Natural killer cell treated with Interleukin-12 subunit alpha and Interleukin-12 subunit beta and Interleukin-15 and Interleukin-18, amount 100 ng/mL, for 72 hours (primary cell): ENCODE results near the gene MACF1. TPM values are rescaled to one million over a fixed set of nuclear protein-coding genes. Genes with fewer than 3 reads are reported as not detected.
"Not testable (repeated sequence)": the region's sequence is repeated elsewhere in the genome, so short reads cannot be mapped to it uniquely, and the experiment has no call there.

Experiments used
- ATAC-seq, 2 donors: fragments of 150-1000 bp; cut with Tn5 transposase in 1 of 2; sonication (Bioruptor Pico), chemical (Tn5 transposase) in 1 of 2; 2 replicates each; pipeline ENCODE4 v1.10.0; 2021
- DNase-seq: peaks from one replicate; pipeline ENCODE4 v3.0.0; 2022; ENCODE audit warnings: low spot score
- H3K27ac Mint-ChIP-seq, 2 donors: 1 replicate in 1 of 2; 2 replicates in 1 of 2; pipeline ENCODE4 v1.8.0; 2022; ENCODE audit warnings: mixed read lengths in 2 of 2, mild to moderate bottlenecking in 1 of 2, moderate library complexity in 1 of 2
- H3K27me3 Mint-ChIP-seq, 2 donors: 1 replicate in 1 of 2; 2 replicates in 1 of 2; pipeline ENCODE4 v1.8.0; 2022; ENCODE audit warnings: mixed read lengths in 2 of 2
- H3K36me3 Mint-ChIP-seq: one replicate; pipeline ENCODE4 v1.8.0; 2022; ENCODE audit warnings: mixed read lengths
- H3K4me1 Mint-ChIP-seq, 2 donors: 1 replicate in 1 of 2; 2 replicates in 1 of 2; pipeline ENCODE4 v1.8.0; 2022; ENCODE audit warnings: low read depth in 2 of 2, mixed read lengths in 2 of 2, mild to moderate bottlenecking in 1 of 2
- H3K4me3 Mint-ChIP-seq: one replicate; pipeline ENCODE4 v1.8.0; 2022; ENCODE audit warnings: mixed read lengths
- H3K9me3 Mint-ChIP-seq: 2 replicates; pipeline ENCODE4 v1.8.0; 2022; ENCODE audit warnings: mixed read lengths
- total RNA-seq, 2 donors: library from RNA; stranded (reverse); gene quantifications; one replicate each; pipeline ENCODE4 v1.2.3, GENCODE V29; 2022

The MACF1 gene
- total RNA-seq, 2 donors from 2014 or later: 370 to 514 TPM

GRCh38 chr1:39440856-39441255 is 236.4 kb downstream of the MACF1 start:
- peaks cover 0 to 2% of the 10 kb centered on the region in 2 donors for H3K4me1 Mint-ChIP-seq
- H3K9me3 Mint-ChIP-seq: no peaks in the 10 kb centered on the region
- ATAC-seq (no peak), DNase-seq (no peak)
- no peaks in the 10 kb centered on the region for H3K27me3 Mint-ChIP-seq
- no peak overlapping the region for H3K4me3 Mint-ChIP-seq
- H3K36me3 Mint-ChIP-seq: peaks cover 62% of the 10 kb centered on the region
- H3K27ac Mint-ChIP-seq: no peak overlapping the region

DNA sequence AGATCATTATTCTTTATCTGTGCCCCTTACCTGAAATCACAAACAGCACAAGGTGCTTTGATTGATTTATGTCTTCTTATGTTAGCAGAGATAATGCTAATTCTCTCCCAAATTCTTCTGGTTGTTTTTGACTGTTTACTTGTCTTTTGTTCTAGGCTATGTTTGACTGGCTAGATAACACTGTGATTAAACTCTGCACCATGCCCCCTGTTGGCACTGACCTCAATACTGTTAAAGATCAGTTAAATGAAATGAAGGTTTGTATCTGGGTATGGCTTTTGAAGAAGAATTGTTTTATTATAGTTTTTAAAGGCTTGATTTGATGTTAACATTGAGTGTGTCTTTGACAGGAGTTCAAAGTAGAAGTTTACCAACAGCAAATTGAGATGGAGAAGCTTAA is 237.3 kb downstream of the MACF1 start:
- H3K27ac Mint-ChIP-seq: no peak overlapping the region
- H3K4me3 Mint-ChIP-seq: no peak overlapping the region
- no peak for ATAC-seq

DNA sequence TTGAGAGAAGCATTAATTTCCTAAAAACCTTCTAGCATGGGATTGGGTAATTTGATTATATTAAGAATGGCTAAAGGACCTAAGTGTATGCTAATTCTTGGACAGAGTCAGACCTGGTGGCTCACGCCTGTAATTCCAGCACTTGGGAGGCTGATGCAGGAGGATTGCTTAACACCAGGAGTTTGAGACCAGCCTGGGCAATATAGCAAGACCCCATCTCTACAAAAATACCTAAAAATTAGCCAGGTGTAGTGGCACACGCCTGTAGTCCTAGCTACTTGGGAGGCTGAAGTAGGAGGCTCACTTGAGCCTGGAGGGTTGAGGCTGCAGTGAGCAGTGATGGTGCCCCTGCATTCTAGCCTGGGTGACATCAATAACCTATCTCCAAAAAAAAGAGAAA is 241.1 kb downstream of the MACF1 start:
- Mint-ChIP-seq H3K27ac (no peak overlapping the region), H3K4me3 (no peak overlapping the region), H3K9me3 (no peaks in the 10 kb centered on the region), H3K27me3 (no peaks in the 10 kb centered on the region), H3K4me1 (peaks cover 0 to 2% of the 10 kb centered on the region in 2 donors), H3K36me3 (peaks cover 51% of the 10 kb centered on the region)
- ATAC-seq (no peak), DNase-seq (no peak)

More for the DNA sequence above, 237.3 kb downstream of the MACF1 start:
- Mint-ChIP-seq H3K36me3 (peaks cover 53% of the 10 kb centered on the region), H3K27me3 (no peaks in the 10 kb centered on the region), H3K4me1 (peaks cover 0 to 2% of the 10 kb centered on the region in 2 donors), H3K9me3 (no peaks in the 10 kb centered on the region)
- DNase-seq: no peak

GRCh38 chr1:39446986-39447567 is 242.6 kb downstream of the MACF1 start:
- peak overlapping the region in 1 of 2 donors; percentile 8 for H3K27ac Mint-ChIP-seq
- ATAC-seq (no peak), DNase-seq (no peak)
- H3K4me1 Mint-ChIP-seq: peaks cover 0 to 2% of the 10 kb centered on the region in 2 donors
- H3K36me3 Mint-ChIP-seq: peaks cover 50% of the 10 kb centered on the region
- no peaks in the 10 kb centered on the region for H3K27me3 Mint-ChIP-seq
- no peak overlapping the region for H3K4me3 Mint-ChIP-seq
- no peaks in the 10 kb centered on the region for H3K9me3 Mint-ChIP-seq

DNA sequence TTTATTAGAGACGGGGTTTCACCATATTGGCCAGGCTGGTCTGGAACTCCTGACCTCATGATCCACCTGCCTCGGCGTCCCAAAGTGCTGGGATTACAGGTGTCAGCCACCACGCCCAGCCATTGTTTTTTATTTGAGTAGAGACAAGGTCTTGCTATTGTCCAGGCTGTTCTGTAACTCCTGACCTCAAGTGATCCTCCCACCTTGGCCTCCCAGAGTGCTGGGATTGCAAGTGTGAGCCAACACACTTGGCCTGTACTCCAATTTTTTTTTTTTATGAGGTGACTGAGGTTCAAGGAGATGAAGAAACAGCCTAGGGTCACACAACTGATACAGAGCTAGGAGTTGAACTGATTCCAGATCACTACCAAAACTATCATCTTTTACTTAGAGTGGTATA is 245.5 kb downstream of the MACF1 start:
- not testable (repeated sequence) for H3K4me1 Mint-ChIP-seq, H3K4me3 Mint-ChIP-seq, DNase-seq, H3K27ac Mint-ChIP-seq, H3K9me3 Mint-ChIP-seq, H3K27me3 Mint-ChIP-seq, ATAC-seq
- peaks cover 35% of the 10 kb centered on the region for H3K36me3 Mint-ChIP-seq

DNA sequence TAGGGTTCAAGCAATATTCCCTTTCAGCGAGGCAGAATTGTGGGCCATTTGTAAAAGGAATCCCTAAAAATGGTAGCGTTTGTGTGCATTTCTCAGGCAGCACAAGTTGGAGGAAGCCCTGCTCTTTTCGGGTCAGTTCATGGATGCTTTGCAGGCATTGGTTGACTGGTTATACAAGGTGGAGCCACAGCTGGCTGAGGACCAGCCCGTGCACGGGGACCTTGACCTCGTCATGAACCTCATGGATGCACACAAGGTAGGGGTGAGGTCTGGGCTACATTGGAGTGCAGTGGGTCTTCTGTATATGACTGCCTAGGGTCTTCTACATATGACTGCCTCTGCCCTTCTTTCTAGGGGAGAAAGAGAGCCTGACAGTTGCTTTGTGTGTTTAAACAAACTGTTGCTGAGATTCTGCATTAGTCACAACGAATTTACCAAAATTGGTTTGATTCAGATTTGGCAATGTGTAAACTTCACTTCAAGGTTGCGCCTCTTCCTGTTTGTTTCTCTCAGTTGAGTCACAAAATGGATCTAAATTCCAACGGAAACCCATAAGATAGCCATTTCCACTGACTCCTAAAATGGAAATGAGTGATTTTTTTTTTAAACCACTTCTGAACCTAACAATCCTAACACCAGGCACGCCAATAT is 246.6 kb downstream of the MACF1 start:
- H3K36me3 Mint-ChIP-seq: peaks cover 31% of the 10 kb centered on the region
- no peaks in the 10 kb centered on the region for H3K9me3 Mint-ChIP-seq
- no peak overlapping the region for H3K4me3 Mint-ChIP-seq
- ATAC-seq: no peak
- no peaks in the 10 kb centered on the region for H3K27me3 Mint-ChIP-seq
- peaks cover 0 to 2% of the 10 kb centered on the region in 2 donors for H3K4me1 Mint-ChIP-seq
- no peak for DNase-seq
- peak overlapping the region in 1 of 2 donors; percentile 80 for H3K27ac Mint-ChIP-seq

- Mint-ChIP-seq H3K27me3 (no peaks in the 10 kb centered on the region), H3K9me3 (no peaks in the 10 kb centered on the region), H3K27ac (peak overlapping the region in 1 of 2 donors; percentile 80), H3K36me3 (peaks cover 39% of the 10 kb centered on the region), H3K4me3 (no peak overlapping the region), H3K4me1 (peaks cover 0 to 7% of the 10 kb centered on the region in 2 donors)
- DNase-seq: no peak
- no peak for ATAC-seq
Observed at GRCh38 chr1:39452081-39452480, 247.6 kb downstream of the MACF1 start.

DNA sequence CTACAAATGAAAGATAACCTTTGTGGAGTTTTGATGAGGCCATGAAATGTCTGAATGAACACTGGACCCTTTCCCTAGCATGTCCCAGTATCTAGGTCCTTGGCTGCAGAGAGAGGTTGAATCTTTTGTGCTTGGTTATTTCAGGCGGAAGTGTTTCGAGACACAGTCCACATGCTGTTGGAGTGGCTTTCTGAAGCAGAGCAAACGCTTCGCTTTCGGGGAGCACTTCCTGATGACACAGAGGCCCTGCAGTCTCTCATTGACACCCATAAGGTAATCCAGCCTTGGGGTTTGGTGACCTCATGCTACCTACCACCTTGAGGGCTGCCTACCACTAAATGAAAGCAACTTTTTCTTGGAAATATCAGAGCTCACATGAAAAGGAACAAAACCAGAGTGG is 248.0 kb downstream of the MACF1 start:
- no peak for ATAC-seq
- H3K36me3 Mint-ChIP-seq: peaks cover 39% of the 10 kb centered on the region
- no peak for DNase-seq
- peaks cover 0 to 8% of the 10 kb centered on the region in 2 donors for H3K4me1 Mint-ChIP-seq
- no peak overlapping the region for H3K27ac Mint-ChIP-seq
- H3K4me3 Mint-ChIP-seq: no peak overlapping the region
- H3K9me3 Mint-ChIP-seq: no peaks in the 10 kb centered on the region
- no peaks in the 10 kb centered on the region for H3K27me3 Mint-ChIP-seq

DNA sequence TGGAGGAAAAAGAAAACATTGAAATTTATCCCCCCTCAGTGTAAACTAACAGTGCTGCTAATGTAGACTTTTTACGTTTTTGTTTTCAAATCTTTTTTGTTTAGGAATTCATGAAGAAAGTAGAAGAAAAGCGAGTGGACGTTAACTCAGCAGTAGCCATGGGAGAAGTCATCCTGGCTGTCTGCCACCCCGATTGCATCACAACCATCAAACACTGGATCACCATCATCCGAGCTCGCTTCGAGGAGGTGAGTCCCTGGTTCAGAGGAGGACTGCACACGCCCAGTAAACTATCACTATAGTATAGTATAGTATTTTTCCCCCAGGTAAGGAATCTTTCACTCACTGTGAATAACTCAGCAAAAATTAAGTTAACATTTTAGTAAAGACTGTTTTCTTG is 249.1 kb downstream of the MACF1 start:
- H3K27ac Mint-ChIP-seq: no peak overlapping the region
- DNase-seq: no peak
- no peak overlapping the region for H3K4me3 Mint-ChIP-seq
- no peaks in the 10 kb centered on the region for H3K27me3 Mint-ChIP-seq
- peaks cover 0 to 8% of the 10 kb centered on the region in 2 donors for H3K4me1 Mint-ChIP-seq
- H3K9me3 Mint-ChIP-seq: no peaks in the 10 kb centered on the region
- no peak for ATAC-seq
- peaks cover 39% of the 10 kb centered on the region for H3K36me3 Mint-ChIP-seq

DNA sequence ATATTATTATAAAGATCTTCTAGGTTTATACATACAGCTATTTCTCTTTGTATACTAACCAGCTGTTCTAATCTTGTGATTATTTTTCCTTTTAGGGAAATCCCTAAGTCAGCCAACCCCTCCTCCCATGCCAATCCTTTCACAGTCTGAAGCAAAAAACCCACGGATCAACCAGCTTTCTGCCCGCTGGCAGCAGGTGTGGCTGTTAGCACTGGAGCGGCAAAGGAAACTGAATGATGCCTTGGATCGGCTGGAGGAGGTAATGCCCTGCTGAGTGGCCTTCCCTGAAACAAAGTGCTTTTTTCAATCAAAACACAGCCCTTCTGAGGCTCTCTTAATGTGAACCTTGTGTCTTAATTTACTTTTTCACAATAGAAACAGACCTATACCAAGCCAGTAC is 254.5 kb downstream of the MACF1 start:
- H3K4me1 Mint-ChIP-seq: peaks cover 0 to 6% of the 10 kb centered on the region in 2 donors
- ATAC-seq (no peak), DNase-seq (no peak)
- no peaks in the 10 kb centered on the region for H3K9me3 Mint-ChIP-seq
- no peaks in the 10 kb centered on the region for H3K27me3 Mint-ChIP-seq
- H3K4me3 Mint-ChIP-seq: no peak overlapping the region
- peaks cover 49% of the 10 kb centered on the region for H3K36me3 Mint-ChIP-seq
- no peak overlapping the region for H3K27ac Mint-ChIP-seq

DNA sequence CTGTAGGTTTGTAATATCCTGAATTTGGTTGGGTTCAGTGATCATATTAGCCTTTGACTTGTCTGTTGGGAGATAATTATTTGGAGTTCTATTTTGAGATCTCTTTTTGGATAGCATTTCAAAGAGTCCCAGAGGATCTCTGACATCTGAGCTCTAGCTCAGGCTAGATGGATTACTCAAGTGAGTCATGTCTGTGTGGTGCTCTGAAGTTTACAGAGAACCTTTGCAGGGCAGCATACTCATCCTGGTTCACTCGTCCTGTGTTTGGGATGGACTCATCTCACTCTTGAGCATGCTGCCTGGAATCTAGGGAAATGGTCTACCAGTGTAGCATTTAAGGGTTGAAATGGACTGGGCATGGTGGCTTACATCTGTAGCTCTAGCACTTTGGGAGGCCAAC is 257.6 kb downstream of the MACF1 start:
- peak overlapping the region in 1 of 2 donors; percentile 49 for H3K27ac Mint-ChIP-seq
- no peak overlapping the region for H3K4me3 Mint-ChIP-seq
- DNase-seq (no peak), ATAC-seq (no peak)
- H3K27me3 Mint-ChIP-seq: no peaks in the 10 kb centered on the region
- peaks cover 45% of the 10 kb centered on the region for H3K36me3 Mint-ChIP-seq
- no peaks in the 10 kb centered on the region for H3K9me3 Mint-ChIP-seq
- peaks cover 0 to 1% of the 10 kb centered on the region in 2 donors for H3K4me1 Mint-ChIP-seq

- DNase-seq (no peak), ATAC-seq (no peak)
- Mint-ChIP-seq H3K27ac (no peak overlapping the region), H3K4me1 (peaks cover 3 to 4% of the 10 kb centered on the region in 2 donors), H3K27me3 (no peaks in the 10 kb centered on the region), H3K4me3 (no peak overlapping the region), H3K9me3 (no peaks in the 10 kb centered on the region), H3K36me3 (peaks cover 29% of the 10 kb centered on the region)
Observed at GRCh38 chr1:39466413-39467107, 262.1 kb downstream of the MACF1 start.

DNA sequence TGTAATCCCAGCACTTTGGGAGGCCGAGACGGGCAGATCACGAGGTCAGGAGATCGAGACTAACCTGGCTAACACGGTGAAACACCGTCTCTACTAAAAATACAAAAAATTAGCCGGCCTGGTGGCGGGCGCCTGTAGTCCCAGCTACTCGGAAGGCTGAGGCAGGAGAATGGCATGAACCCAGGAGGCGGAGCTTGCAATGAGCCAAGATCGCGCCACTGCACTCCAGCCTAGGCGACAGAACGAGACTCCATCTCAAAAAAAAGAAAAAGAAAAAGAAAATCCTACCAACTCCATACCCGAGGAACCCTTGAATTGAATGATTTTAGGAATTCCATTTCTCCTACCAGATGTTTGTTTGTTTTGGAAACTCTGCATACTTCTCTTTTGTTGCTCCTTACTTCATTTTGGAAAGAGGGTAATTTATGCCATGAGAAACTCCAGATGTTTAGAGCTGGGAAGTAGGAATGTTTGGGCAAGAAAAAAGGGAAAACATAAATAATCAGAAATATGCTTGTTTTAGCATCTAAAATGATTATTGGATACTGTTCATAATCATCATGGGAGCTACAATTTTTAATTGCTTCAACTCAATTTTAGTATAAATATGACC is 262.7 kb downstream of the MACF1 start:
- not testable (repeated sequence) for H3K4me3 Mint-ChIP-seq, H3K4me1 Mint-ChIP-seq, H3K27me3 Mint-ChIP-seq, H3K9me3 Mint-ChIP-seq, DNase-seq, ATAC-seq, H3K27ac Mint-ChIP-seq
- peaks cover 22% of the 10 kb centered on the region for H3K36me3 Mint-ChIP-seq

DNA sequence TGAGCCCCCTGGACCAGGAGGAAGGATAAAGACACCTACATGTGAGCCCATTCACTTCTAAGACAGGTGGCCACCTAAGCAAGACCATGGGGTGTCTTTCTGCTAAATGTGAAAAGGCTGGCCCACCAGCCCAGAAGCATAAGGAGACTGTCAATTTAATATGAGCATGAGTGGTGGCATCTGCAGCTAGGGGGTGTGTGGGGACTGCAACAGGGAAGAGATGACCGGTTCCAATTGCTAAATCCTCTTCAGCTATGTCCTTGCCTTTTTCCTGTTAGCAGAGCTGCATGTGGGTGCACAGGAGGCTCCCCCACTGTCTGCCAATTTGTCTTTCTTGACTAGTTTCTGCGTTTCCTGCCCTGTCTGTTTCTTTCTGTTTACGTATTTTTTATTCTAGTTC is 264.7 kb downstream of the MACF1 start:
- DNase-seq (no peak), ATAC-seq (no peak)
- peak overlapping the region in 1 of 2 donors; percentile 18 for H3K27ac Mint-ChIP-seq
- H3K4me3 Mint-ChIP-seq: no peak overlapping the region
- peaks cover 26% of the 10 kb centered on the region for H3K36me3 Mint-ChIP-seq
- H3K27me3 Mint-ChIP-seq: no peaks in the 10 kb centered on the region
- H3K9me3 Mint-ChIP-seq: no peaks in the 10 kb centered on the region
- H3K4me1 Mint-ChIP-seq: peaks cover 3 to 4% of the 10 kb centered on the region in 2 donors
